ENCODE data around the gene ODC1.

DNA sequence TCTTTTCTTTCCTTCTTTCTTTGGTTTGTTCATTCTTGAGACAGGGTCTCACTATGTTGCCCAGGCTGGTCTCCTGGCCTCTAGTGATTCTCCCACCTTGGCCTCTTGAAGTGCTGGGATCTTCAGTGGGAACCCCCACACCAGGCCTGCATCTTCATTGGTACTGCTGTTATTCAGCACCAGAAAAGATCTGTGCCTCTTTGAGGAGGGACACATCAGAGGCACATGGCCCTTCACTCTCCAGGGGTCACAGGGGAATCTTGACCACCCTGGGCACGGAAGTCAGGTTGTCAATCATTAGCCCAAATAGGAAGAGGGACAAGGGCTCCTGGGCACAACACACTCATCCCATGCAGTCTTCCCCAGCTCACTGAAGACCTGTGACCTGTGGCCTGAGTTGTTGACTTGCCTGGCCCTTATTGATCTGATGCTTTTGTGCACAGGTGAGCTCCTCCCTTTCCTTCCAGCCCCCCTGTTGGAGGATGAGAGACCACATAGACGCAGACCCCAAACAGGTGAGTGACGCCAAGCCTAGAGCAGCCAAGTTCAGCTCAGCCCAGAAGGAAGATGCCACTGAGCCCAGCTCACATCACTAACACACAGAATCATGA lies 33.0 kb upstream of the ODC1 start:
- TF ChIP-seq FOXM1 (IDR thresholded peaks at IDR 0.05; ENCODE audit: low read depth) (no peak), FOSL2 (IDR thresholded peaks at IDR 0.05; ENCODE audit: borderline replicate concordance, low read depth) (no peak), TAF1 (IDR thresholded peaks at IDR 0.05; ENCODE audit: borderline replicate concordance, low read depth, low read length) (no peak), YY1 (IDR thresholded peaks at IDR 0.05; ENCODE audit: low read depth) (no peak), POLR2AphosphoS5 (IDR thresholded peaks at IDR 0.05; ENCODE audit: low read depth, low read length) (no peak), SMC3 (IDR thresholded peaks at IDR 0.05; ENCODE audit: low read depth, low read length) (no peak), RAD21 (IDR thresholded peaks at IDR 0.05; ENCODE audit: low read length) (no peak), CHD2 (IDR thresholded peaks at IDR 0.05; ENCODE audit: low read length, partially characterized antibody) (no peak), EP300 (IDR thresholded peaks at IDR 0.05; ENCODE audit: borderline replicate concordance in 1 of 2, low read depth in 1 of 2, low read length in 1 of 2) (no peak)
- TF ChIP-seq, protein P1, sequence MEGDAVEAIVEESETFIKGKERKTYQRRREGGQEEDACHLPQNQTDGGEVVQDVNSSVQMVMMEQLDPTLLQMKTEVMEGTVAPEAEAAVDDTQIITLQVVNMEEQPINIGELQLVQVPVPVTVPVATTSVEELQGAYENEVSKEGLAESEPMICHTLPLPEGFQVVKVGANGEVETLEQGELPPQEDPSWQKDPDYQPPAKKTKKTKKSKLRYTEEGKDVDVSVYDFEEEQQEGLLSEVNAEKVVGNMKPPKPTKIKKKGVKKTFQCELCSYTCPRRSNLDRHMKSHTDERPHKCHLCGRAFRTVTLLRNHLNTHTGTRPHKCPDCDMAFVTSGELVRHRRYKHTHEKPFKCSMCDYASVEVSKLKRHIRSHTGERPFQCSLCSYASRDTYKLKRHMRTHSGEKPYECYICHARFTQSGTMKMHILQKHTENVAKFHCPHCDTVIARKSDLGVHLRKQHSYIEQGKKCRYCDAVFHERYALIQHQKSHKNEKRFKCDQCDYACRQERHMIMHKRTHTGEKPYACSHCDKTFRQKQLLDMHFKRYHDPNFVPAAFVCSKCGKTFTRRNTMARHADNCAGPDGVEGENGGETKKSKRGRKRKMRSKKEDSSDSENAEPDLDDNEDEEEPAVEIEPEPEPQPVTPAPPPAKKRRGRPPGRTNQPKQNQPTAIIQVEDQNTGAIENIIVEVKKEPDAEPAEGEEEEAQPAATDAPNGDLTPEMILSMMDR (IDR thresholded peaks at IDR 0.05) = no peak
- TF ChIP-seq, protein P2, sequence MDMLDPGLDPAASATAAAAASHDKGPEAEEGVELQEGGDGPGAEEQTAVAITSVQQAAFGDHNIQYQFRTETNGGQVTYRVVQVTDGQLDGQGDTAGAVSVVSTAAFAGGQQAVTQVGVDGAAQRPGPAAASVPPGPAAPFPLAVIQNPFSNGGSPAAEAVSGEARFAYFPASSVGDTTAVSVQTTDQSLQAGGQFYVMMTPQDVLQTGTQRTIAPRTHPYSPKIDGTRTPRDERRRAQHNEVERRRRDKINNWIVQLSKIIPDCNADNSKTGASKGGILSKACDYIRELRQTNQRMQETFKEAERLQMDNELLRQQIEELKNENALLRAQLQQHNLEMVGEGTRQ (IDR thresholded peaks at IDR 0.05; ENCODE audit: borderline replicate concordance, low read depth, low read length) = no peak
- TF ChIP-seq, protein P3, sequence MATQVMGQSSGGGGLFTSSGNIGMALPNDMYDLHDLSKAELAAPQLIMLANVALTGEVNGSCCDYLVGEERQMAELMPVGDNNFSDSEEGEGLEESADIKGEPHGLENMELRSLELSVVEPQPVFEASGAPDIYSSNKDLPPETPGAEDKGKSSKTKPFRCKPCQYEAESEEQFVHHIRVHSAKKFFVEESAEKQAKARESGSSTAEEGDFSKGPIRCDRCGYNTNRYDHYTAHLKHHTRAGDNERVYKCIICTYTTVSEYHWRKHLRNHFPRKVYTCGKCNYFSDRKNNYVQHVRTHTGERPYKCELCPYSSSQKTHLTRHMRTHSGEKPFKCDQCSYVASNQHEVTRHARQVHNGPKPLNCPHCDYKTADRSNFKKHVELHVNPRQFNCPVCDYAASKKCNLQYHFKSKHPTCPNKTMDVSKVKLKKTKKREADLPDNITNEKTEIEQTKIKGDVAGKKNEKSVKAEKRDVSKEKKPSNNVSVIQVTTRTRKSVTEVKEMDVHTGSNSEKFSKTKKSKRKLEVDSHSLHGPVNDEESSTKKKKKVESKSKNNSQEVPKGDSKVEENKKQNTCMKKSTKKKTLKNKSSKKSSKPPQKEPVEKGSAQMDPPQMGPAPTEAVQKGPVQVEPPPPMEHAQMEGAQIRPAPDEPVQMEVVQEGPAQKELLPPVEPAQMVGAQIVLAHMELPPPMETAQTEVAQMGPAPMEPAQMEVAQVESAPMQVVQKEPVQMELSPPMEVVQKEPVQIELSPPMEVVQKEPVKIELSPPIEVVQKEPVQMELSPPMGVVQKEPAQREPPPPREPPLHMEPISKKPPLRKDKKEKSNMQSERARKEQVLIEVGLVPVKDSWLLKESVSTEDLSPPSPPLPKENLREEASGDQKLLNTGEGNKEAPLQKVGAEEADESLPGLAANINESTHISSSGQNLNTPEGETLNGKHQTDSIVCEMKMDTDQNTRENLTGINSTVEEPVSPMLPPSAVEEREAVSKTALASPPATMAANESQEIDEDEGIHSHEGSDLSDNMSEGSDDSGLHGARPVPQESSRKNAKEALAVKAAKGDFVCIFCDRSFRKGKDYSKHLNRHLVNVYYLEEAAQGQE (IDR thresholded peaks at IDR 0.05; ENCODE audit: low read depth, low read length) = no peak
- TF ChIP-seq, protein P4, sequence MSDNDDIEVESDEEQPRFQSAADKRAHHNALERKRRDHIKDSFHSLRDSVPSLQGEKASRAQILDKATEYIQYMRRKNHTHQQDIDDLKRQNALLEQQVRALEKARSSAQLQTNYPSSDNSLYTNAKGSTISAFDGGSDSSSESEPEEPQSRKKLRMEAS (IDR thresholded peaks at IDR 0.05; ENCODE audit: low read depth) = no peak
